ENCODE data around the gene RC3H1. TPM values are rescaled to one million over a fixed set of nuclear protein-coding genes. Genes with fewer than 3 reads are reported as not detected.

The RC3H1 gene
- total and polyA plus RNA-seq, 2 donors from 2014 or later, result 2.5 to 40.5 TPM

DNA sequence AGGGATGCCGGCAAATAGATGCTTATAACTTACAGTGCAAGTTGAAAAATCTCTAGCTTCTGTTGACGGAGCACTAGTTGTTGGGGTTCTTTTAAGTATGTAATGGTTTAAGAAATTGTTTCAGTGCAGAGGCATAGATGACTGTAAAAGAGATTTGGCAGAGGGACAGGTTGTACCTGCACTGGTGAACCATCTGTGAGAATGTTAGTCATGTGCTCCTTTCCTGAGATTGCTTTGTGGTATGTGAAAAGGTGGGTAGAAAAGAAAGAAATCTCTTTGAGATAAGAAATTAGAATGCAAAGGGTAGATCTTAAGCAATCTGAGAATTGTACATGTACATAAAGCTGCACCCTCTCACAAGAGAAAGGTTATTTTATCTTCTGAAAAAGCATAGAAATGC is 134.5 kb downstream of the RC3H1 start:
- FAIRE-seq (no peak), DNase-seq (no peak)
- intact Hi-C loops (cut with DNase I), result no loop called here
- H3K36me3 ChIP-seq (ENCODE audit: control insufficient read depth in 2 of 3, insufficient read depth in 3 of 3, low read length in 3 of 3), result peaks cover 3 to 16% (median 11%) of the 10 kb centered on the region in 3 donors
- H3K27me3 ChIP-seq (ENCODE audit: control insufficient read depth, insufficient read depth, low read length), result no peaks in the 10 kb centered on the region
- H3K9me3 ChIP-seq (ENCODE audit: control insufficient read depth in 2 of 3, insufficient read depth in 1 of 3, low read length in 3 of 3), result no peaks in the 10 kb centered on the region
- TF ChIP-seq, protein P1, sequence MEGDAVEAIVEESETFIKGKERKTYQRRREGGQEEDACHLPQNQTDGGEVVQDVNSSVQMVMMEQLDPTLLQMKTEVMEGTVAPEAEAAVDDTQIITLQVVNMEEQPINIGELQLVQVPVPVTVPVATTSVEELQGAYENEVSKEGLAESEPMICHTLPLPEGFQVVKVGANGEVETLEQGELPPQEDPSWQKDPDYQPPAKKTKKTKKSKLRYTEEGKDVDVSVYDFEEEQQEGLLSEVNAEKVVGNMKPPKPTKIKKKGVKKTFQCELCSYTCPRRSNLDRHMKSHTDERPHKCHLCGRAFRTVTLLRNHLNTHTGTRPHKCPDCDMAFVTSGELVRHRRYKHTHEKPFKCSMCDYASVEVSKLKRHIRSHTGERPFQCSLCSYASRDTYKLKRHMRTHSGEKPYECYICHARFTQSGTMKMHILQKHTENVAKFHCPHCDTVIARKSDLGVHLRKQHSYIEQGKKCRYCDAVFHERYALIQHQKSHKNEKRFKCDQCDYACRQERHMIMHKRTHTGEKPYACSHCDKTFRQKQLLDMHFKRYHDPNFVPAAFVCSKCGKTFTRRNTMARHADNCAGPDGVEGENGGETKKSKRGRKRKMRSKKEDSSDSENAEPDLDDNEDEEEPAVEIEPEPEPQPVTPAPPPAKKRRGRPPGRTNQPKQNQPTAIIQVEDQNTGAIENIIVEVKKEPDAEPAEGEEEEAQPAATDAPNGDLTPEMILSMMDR (IDR thresholded peaks at IDR 0.05; ENCODE audit: borderline replicate concordance, extremely low read depth, insufficient read depth), result no peak
- H3K27ac ChIP-seq (ENCODE audit: low read depth in 2 of 2, low read length in 2 of 2), result no peak overlapping the region
- no peak overlapping the region for H3K4me3 ChIP-seq (ENCODE audit: low read length in 3 of 3)
- no peaks in the 10 kb centered on the region for H3K4me1 ChIP-seq (ENCODE audit: control insufficient read depth in 2 of 3, insufficient read depth in 2 of 3, low read depth in 1 of 3, low read length in 3 of 3)
- H3K9ac ChIP-seq (ENCODE audit: low read length in 3 of 3), result no peak overlapping the region

DNA sequence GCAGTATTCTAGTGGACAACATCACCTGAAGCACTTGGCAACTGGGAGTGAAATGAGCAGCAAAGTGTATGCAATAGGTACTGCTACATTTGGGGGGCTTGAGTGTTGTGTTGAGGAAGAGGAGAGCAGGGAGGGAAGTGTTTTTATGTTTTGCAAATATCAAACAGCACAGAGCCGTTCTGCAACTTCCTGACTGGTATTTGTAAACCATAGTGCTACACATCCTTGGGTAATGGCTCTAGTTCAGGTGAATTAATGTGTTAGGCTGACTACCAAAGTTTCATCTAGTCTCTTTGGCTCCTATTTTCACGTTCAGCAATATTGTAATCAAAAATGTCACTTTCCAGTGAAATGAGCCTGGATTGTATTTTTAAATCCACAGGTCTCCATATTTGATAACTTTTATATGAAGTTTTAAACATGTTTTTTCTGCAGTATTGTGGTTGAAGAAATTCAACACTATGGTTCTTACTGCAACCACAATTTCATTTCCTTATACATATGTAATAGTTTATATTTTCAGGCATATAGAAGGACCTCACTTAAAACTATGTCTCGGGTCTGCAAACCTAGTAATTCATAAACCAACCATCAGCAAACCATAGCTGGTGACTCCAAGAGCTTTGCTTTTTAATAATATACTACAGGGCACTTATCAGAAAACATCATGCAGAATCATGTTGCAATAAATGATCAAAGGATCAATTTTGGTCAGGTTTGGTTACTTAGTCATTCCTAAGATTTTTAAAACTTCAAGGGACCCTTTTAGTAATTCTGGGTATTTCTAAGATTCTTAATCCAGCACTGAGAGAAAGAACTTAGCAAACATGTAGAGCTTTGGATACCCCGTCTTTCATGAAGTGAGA is 135.2 kb downstream of the RC3H1 start:
- DNase-seq (no peak), FAIRE-seq (no peak)
- no peak overlapping the region for H3K9ac ChIP-seq (ENCODE audit: low read length in 3 of 3)
- H3K9me3 ChIP-seq (ENCODE audit: control insufficient read depth in 2 of 3, insufficient read depth in 1 of 3, low read length in 3 of 3), result no peaks in the 10 kb centered on the region
- H3K4me3 ChIP-seq (ENCODE audit: low read length in 3 of 3), result no peak overlapping the region
- TF ChIP-seq, protein P1 (IDR thresholded peaks at IDR 0.05; ENCODE audit: borderline replicate concordance, extremely low read depth, insufficient read depth), result no peak
- no peaks in the 10 kb centered on the region for H3K4me1 ChIP-seq (ENCODE audit: control insufficient read depth in 2 of 3, insufficient read depth in 2 of 3, low read depth in 1 of 3, low read length in 3 of 3)
- intact Hi-C loops (cut with DNase I), result no loop called here
- H3K27ac ChIP-seq (ENCODE audit: low read depth in 2 of 2, low read length in 2 of 2), result no peak overlapping the region
- H3K36me3 ChIP-seq (ENCODE audit: control insufficient read depth in 2 of 3, insufficient read depth in 3 of 3, low read length in 3 of 3), result peaks cover 3 to 16% (median 11%) of the 10 kb centered on the region in 3 donors
- H3K27me3 ChIP-seq (ENCODE audit: control insufficient read depth, insufficient read depth, low read length), result no peaks in the 10 kb centered on the region

DNA sequence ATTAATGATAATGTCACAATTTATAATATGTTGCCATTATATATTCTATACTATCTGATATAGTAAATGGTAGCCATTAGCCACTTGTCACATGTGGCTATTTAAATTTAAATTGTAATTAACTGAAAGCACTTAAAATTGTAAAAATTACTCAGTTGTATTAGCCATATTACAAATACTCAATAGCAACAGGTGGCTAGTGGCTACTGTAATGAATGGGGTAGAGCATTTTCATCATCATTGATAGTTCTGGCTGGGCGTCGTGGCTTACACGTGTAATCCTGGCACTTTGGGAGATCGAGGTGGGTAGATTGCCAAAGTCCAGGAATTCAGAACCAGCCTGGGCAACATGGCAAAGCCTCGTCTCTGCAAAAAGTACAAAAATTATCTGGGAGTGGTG is 137.5 kb downstream of the RC3H1 start:
- FAIRE-seq, result no peak
- Histone ChIP-seq H3K4me1 (ENCODE audit: control insufficient read depth in 2 of 3, insufficient read depth in 2 of 3, low read depth in 1 of 3, low read length in 3 of 3) (no peaks in the 10 kb centered on the region), H3K9ac (ENCODE audit: low read length in 3 of 3) (no peak overlapping the region), H3K9me3 (ENCODE audit: control insufficient read depth in 2 of 3, insufficient read depth in 1 of 3, low read length in 3 of 3) (no peaks in the 10 kb centered on the region), H3K4me3 (ENCODE audit: low read length in 3 of 3) (no peak overlapping the region), H3K36me3 (ENCODE audit: control insufficient read depth in 2 of 3, insufficient read depth in 3 of 3, low read length in 3 of 3) (peaks cover 3 to 16% (median 11%) of the 10 kb centered on the region in 3 donors), H3K27me3 (ENCODE audit: control insufficient read depth, insufficient read depth, low read length) (no peaks in the 10 kb centered on the region), H3K27ac (ENCODE audit: low read depth in 2 of 2, low read length in 2 of 2) (no peak overlapping the region)
- intact Hi-C loops (cut with DNase I), result no loop called here
- TF ChIP-seq, protein P1 (IDR thresholded peaks at IDR 0.05; ENCODE audit: borderline replicate concordance, extremely low read depth, insufficient read depth), result no peak
- no peak for DNase-seq

Other genes with a start within 250 kb of the RC3H1 start
- 19.6 TPM for gene DARS2, start 197.7 kb downstream of the RC3H1 start, total RNA-seq
- gene DARS2, start 197.7 kb downstream of the RC3H1 start, polyA plus RNA-seq (ENCODE audit: insufficient read depth, low read depth, low replicate concordance), result 14.2 TPM
- gene CENPL, start 197.5 kb downstream of the RC3H1 start, total RNA-seq, result 3.7 TPM
- gene CENPL, start 197.5 kb downstream of the RC3H1 start, polyA plus RNA-seq (ENCODE audit: insufficient read depth, low read depth, low replicate concordance), result 0.71 TPM
- gene GAS5, start 154.4 kb downstream of the RC3H1 start, total RNA-seq, result 275 TPM
- 239 TPM for gene GAS5, start 154.4 kb downstream of the RC3H1 start, polyA plus RNA-seq (ENCODE audit: insufficient read depth, low read depth, low replicate concordance)
- 19.1 TPM for gene ZBTB37, start 154.0 kb downstream of the RC3H1 start, total RNA-seq
- gene ZBTB37, start 154.0 kb downstream of the RC3H1 start, polyA plus RNA-seq (ENCODE audit: insufficient read depth, low read depth, low replicate concordance), result 1.0 TPM
- gene SERPINC1, start 105.0 kb downstream of the RC3H1 start, total RNA-seq, result 0.41 TPM
- gene SERPINC1, start 105.0 kb downstream of the RC3H1 start, polyA plus RNA-seq (ENCODE audit: insufficient read depth, low read depth, low replicate concordance), result 0.82 TPM
- 48.5 TPM for gene RABGAP1L, start 137.2 kb upstream of the RC3H1 start, total RNA-seq
- gene RABGAP1L, start 137.2 kb upstream of the RC3H1 start, polyA plus RNA-seq (ENCODE audit: insufficient read depth, low read depth, low replicate concordance), result 16.2 TPM

Data from kidney (tissue), 14 donors.